ENCODE measurements around the gene DUS1L.

DNA sequence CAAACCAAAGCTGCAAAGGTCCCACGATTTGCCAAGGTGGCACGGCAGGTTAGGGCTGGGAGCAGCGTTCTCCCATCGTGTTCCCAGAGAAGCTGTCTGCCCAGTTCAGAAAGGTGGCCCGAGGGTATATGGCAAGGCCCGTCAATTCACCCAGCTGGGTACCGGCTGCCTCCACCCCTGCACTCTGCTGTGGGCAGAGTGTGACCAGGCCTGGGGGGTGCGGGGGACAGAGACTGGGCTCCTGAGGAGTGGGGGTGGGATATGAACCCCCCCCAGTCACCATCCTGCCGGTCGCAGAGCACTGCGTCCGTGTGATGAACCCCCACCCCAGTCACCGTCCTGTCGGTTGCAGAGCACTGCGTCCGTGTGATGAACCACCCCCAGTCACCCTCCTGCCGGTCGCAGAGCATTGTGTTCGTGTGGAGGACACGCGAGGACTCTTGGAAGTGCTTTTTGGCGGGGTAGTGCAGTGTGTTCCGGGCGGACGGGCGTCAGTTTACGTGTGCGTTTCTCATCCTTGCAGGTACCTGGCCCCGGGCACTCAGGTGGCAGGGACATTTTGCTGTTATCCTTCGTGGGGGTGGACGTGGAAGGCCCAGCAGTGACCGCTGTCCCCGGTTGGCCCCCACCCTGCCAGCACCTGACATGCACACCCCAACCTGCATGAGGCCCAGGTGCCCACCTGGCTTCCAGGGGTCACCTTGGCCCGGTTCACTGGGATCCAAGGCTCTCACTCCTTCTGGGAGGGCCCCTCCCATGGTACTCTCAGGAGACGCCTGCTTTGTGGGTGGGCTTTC is 35.1 kb upstream of the DUS1L start:
- TF ChIP-seq, protein P1, sequence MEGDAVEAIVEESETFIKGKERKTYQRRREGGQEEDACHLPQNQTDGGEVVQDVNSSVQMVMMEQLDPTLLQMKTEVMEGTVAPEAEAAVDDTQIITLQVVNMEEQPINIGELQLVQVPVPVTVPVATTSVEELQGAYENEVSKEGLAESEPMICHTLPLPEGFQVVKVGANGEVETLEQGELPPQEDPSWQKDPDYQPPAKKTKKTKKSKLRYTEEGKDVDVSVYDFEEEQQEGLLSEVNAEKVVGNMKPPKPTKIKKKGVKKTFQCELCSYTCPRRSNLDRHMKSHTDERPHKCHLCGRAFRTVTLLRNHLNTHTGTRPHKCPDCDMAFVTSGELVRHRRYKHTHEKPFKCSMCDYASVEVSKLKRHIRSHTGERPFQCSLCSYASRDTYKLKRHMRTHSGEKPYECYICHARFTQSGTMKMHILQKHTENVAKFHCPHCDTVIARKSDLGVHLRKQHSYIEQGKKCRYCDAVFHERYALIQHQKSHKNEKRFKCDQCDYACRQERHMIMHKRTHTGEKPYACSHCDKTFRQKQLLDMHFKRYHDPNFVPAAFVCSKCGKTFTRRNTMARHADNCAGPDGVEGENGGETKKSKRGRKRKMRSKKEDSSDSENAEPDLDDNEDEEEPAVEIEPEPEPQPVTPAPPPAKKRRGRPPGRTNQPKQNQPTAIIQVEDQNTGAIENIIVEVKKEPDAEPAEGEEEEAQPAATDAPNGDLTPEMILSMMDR (IDR thresholded peaks at IDR 0.05; ENCODE audit: low read depth, low read length) = no peak
- TF ChIP-seq EZH2phosphoT487 (IDR thresholded peaks at IDR 0.05; ENCODE audit: low read depth) = no peak
